Measurements from ENCODE around the gene POLE3.

GRCh38 chr9:113449376-113449775 lies 38.9 kb upstream of the POLE3 start:
- TF ChIP-seq, protein P1, sequence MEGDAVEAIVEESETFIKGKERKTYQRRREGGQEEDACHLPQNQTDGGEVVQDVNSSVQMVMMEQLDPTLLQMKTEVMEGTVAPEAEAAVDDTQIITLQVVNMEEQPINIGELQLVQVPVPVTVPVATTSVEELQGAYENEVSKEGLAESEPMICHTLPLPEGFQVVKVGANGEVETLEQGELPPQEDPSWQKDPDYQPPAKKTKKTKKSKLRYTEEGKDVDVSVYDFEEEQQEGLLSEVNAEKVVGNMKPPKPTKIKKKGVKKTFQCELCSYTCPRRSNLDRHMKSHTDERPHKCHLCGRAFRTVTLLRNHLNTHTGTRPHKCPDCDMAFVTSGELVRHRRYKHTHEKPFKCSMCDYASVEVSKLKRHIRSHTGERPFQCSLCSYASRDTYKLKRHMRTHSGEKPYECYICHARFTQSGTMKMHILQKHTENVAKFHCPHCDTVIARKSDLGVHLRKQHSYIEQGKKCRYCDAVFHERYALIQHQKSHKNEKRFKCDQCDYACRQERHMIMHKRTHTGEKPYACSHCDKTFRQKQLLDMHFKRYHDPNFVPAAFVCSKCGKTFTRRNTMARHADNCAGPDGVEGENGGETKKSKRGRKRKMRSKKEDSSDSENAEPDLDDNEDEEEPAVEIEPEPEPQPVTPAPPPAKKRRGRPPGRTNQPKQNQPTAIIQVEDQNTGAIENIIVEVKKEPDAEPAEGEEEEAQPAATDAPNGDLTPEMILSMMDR (conservative IDR thresholded peaks at IDR 0.05; ENCODE audit: low read depth in 2 of 2), result no peak
- TF ChIP-seq, protein P2, sequence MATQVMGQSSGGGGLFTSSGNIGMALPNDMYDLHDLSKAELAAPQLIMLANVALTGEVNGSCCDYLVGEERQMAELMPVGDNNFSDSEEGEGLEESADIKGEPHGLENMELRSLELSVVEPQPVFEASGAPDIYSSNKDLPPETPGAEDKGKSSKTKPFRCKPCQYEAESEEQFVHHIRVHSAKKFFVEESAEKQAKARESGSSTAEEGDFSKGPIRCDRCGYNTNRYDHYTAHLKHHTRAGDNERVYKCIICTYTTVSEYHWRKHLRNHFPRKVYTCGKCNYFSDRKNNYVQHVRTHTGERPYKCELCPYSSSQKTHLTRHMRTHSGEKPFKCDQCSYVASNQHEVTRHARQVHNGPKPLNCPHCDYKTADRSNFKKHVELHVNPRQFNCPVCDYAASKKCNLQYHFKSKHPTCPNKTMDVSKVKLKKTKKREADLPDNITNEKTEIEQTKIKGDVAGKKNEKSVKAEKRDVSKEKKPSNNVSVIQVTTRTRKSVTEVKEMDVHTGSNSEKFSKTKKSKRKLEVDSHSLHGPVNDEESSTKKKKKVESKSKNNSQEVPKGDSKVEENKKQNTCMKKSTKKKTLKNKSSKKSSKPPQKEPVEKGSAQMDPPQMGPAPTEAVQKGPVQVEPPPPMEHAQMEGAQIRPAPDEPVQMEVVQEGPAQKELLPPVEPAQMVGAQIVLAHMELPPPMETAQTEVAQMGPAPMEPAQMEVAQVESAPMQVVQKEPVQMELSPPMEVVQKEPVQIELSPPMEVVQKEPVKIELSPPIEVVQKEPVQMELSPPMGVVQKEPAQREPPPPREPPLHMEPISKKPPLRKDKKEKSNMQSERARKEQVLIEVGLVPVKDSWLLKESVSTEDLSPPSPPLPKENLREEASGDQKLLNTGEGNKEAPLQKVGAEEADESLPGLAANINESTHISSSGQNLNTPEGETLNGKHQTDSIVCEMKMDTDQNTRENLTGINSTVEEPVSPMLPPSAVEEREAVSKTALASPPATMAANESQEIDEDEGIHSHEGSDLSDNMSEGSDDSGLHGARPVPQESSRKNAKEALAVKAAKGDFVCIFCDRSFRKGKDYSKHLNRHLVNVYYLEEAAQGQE (IDR thresholded peaks at IDR 0.05; ENCODE audit: unreplicated experiment), result no peak
- TF ChIP-seq EZH2phosphoT487 (IDR thresholded peaks at IDR 0.05; ENCODE audit: unreplicated experiment) (no peak), EZH2 (IDR thresholded peaks at IDR 0.05; ENCODE audit: low read depth, unreplicated experiment) (no peak), POLR2AphosphoS5 (IDR thresholded peaks at IDR 0.05; ENCODE audit: low read depth) (no peak), NANOG (IDR thresholded peaks at IDR 0.05; ENCODE audit: borderline replicate concordance) (no peak), JUNB (IDR thresholded peaks at IDR 0.05; ENCODE audit: unreplicated experiment) (no peak), CREB1 (CRISPR knock-in tag; IDR thresholded peaks at IDR 0.05; ENCODE audit: low read depth) (no peak), ZNF331 (CRISPR knock-in tag; IDR thresholded peaks at IDR 0.05; ENCODE audit: low read depth) (no peak), ETS1 (IDR thresholded peaks at IDR 0.05) (no peak)
